Cardiac septum (tissue), 1 donor: ENCODE measurements around the gene RAB33B. TPM values are rescaled to one million over a fixed set of nuclear protein-coding genes. Genes with fewer than 3 reads are reported as not detected.
"Not testable (repeated sequence)": the region's sequence is repeated elsewhere in the genome, so short reads cannot be mapped to it uniquely, and the experiment has no call there.

Source experiments
- DNase-seq: peaks from one replicate; pipeline ENCODE4 v3.0.0-alpha.2; 2020; ENCODE audit warnings: low spot score
- intact Hi-C: fragments of 100-400 bp; cut with DNase I; formaldehyde crosslinking; loops from one replicate; pipeline ENCODE4 v1.14.0; 2022
- long read RNA-seq: library from polyadenylated mRNA; unstranded; transcript quantifications from one replicate; pipeline ENCODE4 v2.0.0, GENCODE V29; 2021
- total RNA-seq: library from RNA; stranded (reverse); fragmentation: NEBNext Ultra II Directional; extraction: Animal tissue kit (Norgen Biotek cat#: 25700); gene quantifications from one replicate; pipeline ENCODE4 v1.2.1, GENCODE V29; 2021
- donor health status: DM: no; HTN: no; CAD: no.

The RAB33B gene
- total RNA-seq, result 8.2 TPM
- long read RNA-seq, full-length matches to known transcripts, result 22 of 24 reads
- long read RNA-seq, partial matches to known transcripts, result 1 of 24 reads
- long read RNA-seq, other reads (novel, unspliced or antisense), result 1 of 24 reads

DNA sequence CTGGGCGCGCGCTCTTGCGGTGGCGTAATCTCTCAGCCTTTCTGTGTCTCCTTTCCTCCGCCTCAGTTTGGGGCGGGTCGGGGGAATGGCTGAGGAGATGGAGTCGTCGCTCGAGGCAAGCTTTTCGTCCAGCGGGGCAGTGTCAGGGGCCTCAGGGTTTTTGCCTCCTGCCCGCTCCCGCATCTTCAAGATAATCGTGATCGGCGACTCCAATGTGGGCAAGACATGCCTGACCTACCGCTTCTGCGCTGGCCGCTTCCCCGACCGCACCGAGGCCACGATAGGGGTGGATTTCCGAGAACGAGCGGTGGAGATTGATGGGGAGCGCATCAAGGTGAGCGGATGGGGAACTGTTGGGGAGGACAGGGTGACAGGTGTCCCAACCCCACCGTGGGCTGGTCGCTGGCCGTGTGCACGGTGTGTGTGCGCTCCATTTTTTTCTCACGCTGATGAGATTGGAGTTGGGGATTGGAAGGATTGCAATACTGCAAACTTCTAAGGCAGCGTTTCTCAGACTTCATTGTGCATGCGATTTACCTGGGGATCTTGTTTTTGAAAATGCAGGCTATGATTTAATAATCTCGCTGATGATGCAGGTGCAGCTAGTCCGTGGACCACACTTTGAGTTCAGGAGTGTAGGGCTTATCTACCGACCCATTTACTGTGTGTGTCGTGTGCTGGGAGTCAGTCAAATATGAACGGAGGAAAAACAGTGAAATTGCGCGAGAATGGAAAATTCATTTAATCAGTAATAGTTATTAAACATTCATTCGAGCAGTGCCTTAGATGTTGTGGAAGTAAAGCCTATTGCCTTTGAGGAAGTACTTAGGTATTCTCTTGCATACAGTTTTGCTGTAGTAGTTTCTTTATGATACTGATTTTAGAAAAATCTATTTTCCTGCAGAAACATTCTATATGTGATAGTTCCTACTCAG lies at the start of gene RAB33B:
RAB33B (plus strand) TSS at position 11 of the 935 bp plus-strand sequence; CDS start at position 86, 75 bp downstream.
- intact Hi-C loops, result loop anchor here (5.0 kb wide), 4 partner anchors 37 to 277 kb away; partner anchors contain the start of genes ELF2, NAA15, NDUFC1 and SETD7
- DNase-seq, result no peak

- DNase-seq, result no peak
- intact Hi-C loops, result loop anchor here (10.0 kb wide), 1 partner anchor 94 kb away; no protein-coding TSS in a partner anchor
Measured at GRCh38 chr4:139410312-139410711, 43.6 kb upstream of the RAB33B start.

DNA sequence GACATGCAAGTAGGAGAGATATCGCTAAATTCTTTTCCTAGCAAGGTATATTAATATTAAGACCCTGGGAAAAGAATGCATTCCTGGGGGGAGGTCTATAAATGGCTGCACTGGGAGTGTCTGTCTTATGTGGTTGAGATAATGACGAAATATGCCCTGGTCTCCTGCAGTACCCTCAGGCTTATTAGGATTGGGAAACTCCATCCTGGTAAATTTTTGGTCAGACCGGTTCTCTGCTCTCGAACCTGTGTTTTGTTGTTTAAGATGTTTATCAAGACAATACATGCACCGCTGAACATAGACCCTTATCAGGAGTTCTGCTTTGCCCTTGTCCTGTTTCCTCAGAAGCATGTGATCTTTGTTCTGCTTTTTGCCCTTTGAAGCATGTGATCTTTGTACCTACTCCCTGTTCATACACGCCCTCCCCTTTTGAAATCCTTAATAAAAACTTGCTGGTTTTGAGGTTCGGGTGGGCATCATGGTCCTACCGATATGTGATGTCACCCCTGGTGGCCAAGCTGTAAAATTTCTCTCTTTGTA lies 39.2 kb upstream of the RAB33B start:
- DNase-seq, result not testable (repeated sequence)
- intact Hi-C loops, result loop anchor here (5.0 to 10.0 kb wide), 3 partner anchors 38 to 218 kb away; partner anchors contain the start of gene RAB33B

GRCh38 chr4:139416073-139416673 lies 37.7 kb upstream of the RAB33B start:
- intact Hi-C loops, result loop anchor here (5.0 to 10.0 kb wide), 3 partner anchors 36 to 216 kb away; partner anchors contain the start of gene RAB33B
- DNase-seq, result no peak

DNA sequence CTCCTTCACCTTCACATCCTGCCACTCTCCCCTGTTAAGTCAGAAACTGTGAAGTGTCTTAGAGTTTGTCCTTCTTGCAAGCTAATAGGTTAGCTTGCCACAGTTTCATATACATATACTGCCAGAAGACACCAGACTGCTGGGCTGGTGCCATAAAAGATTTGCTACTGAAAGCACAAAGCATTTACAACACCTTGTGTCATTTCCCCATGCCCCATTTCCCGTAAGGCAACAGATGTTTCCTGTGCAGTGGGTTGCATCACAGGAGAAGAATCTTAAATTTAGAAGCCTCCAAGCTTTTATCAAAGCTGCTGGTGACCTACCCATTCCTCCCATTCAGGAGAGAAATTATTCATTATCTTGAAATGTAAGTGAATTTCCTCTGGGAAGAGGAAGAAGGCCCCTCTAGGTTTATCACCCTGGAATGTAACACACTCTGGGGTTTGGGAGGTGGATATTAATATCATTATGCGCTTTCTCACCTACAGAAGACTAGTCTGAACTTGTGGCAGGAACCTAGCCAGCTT lies 34.5 kb upstream of the RAB33B start:
- no peak for DNase-seq
- intact Hi-C loops, result loop anchor here (5.0 to 10.0 kb wide), 3 partner anchors 33 to 213 kb away; partner anchors contain the start of gene RAB33B

- no peak for DNase-seq
- intact Hi-C loops, result no loop called here
Measured at GRCh38 chr4:139420652-139421051, 33.3 kb upstream of the RAB33B start.

- intact Hi-C loops, result no loop called here
- no peak for DNase-seq
Measured at GRCh38 chr4:139436122-139436521, 17.8 kb upstream of the RAB33B start.

DNA sequence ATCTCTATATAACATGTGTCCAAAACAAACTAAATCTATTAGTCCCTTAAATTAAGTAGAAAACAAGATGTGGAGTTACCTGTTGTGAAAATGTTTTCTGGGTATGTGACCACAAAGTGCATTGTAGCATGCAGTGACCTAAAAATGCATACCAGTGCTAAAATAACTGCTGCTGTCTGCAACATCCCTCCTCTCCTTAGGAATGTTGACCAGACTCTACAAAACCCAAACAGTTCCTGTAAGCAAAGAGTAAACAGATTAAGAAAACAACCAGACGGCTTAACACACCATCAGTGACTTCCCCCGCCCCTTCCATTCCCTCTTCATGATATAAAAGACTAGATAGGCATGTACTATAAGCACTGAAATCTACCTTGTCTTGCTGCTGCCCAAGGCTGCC lies 15.8 kb upstream of the RAB33B start:
- intact Hi-C loops, result no loop called here
- DNase-seq, result no peak

DNA sequence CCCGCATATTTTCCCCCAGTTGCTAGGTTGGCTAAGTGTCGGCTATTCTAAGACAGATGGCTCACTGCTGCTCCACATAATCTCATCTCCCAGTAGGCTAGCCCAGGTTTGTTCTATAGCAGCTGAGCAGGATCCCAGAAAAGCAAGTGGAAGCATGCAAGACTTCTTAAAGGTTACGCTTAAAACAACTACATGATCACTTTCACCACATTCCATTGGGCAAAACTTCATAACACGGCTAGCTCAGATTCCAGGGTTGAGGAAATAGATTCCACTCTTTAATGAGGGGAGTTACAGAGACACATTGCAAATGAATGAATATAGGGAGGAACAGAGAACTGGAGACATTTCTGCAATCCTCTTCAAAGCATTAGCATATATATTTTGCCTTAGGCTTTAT lies 12.9 kb upstream of the RAB33B start:
- DNase-seq, result no peak
- intact Hi-C loops, result no loop called here

GRCh38 chr4:139443661-139444060 lies 10.3 kb upstream of the RAB33B start:
- intact Hi-C loops, result no loop called here
- DNase-seq, result no peak

DNA sequence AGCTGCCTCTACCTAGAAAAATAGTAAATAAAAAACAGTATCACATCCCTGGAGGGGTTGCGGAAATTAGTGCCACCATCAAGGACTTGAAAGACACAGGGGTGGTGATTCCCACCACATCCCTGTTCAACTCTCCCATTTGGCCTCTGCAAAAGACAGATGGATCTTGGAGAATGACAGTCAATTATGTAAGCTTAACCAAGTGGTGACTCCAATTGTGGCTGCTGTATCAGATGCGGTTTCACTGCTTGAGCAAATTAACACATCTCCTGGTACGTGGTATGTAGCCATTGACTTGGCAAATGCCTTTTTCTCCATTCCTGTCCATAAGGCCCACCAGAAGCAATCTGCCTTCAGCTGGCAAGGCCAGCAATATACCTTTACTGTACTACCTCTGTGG lies 9.0 kb upstream of the RAB33B start:
- DNase-seq, intact Hi-C loops: not testable (repeated sequence)

- intact Hi-C loops, result not testable (repeated sequence)
Measured at GRCh38 chr4:139447078-139447477, 6.8 kb upstream of the RAB33B start.

DNA sequence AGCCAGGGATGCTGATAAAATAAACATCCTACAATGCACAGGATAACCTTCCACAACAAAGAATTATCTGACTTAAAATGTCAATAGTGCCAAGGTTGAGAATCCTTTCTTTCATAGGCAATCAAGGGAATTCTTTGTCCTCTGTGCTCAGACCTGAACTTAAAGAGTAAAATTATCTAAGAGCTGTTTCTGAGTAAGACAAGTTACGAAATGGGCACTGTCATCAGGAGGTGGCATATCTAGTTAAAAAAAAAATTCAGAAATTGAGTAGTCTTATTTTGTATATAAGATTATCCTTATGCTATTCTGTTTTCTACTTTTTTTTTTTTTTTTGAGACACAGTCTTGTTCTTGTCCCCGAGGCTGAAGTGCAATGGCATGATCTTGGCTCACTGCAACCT lies 3.3 kb upstream of the RAB33B start:
- intact Hi-C loops, result loop anchor here (5.0 kb wide), 4 partner anchors 33 to 273 kb away; partner anchors contain the start of genes ELF2, NAA15, NDUFC1 and SETD7
- DNase-seq, result no peak

More at GRCh38 chr4:139447078-139447477, 6.8 kb upstream of the RAB33B start:
- not testable (repeated sequence) for DNase-seq

DNA sequence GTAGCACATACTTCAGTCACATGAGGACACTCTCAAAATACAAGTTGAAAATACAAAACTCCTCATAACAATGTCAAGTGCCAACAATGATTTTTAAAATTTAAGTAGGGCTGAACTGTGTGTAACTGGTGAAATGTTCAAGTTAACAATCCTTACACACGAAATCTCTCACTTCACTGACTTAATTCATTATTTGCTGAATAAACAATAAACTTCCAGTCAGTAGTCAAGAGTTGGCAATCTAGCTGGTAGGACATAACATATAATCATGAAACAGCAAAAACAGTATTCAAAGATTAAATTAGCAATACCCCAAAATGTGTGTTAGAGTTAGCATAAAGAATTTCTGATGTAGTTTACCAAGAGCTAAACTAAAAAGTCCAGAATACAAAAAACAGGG lies 1.9 kb upstream of the RAB33B start:
- intact Hi-C loops, result loop anchor here (5.0 kb wide), 4 partner anchors 35 to 275 kb away; partner anchors contain the start of genes ELF2, NAA15, NDUFC1 and SETD7
- no peak for DNase-seq

- intact Hi-C loops, result loop anchor here (5.0 kb wide), 4 partner anchors 36 to 276 kb away; partner anchors contain the start of genes ELF2, NAA15, NDUFC1 and SETD7
- DNase-seq, result no peak
Measured at GRCh38 chr4:139453041-139453370, 915 bp upstream of the RAB33B start.

GRCh38 chr4:139453371-139454110 lies 380 bp upstream of the RAB33B start:
- intact Hi-C loops, result loop anchor here (5.0 kb wide), 4 partner anchors 36 to 276 kb away; partner anchors contain the start of genes ELF2, NAA15, NDUFC1 and SETD7
- DNase-seq, result peak; percentile 99

DNA sequence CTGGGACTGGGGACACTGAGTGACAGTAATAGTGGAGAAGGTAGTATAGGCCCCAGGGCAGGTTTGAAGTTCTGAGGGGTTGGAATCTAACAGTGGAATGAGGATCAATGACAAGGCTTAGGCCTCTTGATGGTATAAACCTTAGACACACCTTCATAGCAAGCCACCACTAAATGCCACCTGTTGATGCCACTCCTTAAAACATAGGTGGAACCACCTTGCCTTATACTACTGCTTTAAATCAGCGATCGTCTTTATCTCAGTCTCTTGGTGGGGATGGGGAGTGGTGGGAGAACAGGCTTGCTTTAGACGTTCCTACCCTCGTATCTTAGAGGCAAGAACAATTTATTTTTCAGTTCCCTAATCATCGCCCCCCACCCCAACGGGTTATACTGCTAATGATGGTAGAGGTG lies 1.2 kb downstream of the RAB33B start:
- no peak for DNase-seq
- intact Hi-C loops, result no loop called here

GRCh38 chr4:139457318-139457717 lies 3.4 kb downstream of the RAB33B start:
- no peak for DNase-seq
- intact Hi-C loops, result no loop called here

- intact Hi-C loops, result no loop called here
- DNase-seq, result no peak
Measured at GRCh38 chr4:139458543-139458942, 4.6 kb downstream of the RAB33B start.
